OCI-LY1 (cell line): ENCODE results near the gene FGD3.

ENCODE experiments used
- H2AFZ ChIP-seq: fragments of 200-600 bp; sonication (generic), shearing (Covaris generic); 2 replicates; pipeline ENCODE4 v1.6.0; 2014; ENCODE audit warnings: antibody characterized with exemption, mild to moderate bottlenecking, low read length
- H3F3A ChIP-seq: fragments of 200-600 bp; sonication (generic), shearing (Covaris generic); 2 replicates; pipeline ENCODE4 v1.6.0; 2014; ENCODE audit warnings: mild to moderate bottlenecking, antibody characterized with exemption, low read length, moderate library complexity; ENCODE audit not compliant: insufficient read depth
- H3K27ac ChIP-seq: fragments of 200-600 bp; sonication (generic); 2 replicates; pipeline ENCODE4 v1.5.1; 2014; ENCODE audit warnings: low read length, mixed run types, mild to moderate bottlenecking, low read depth; ENCODE audit not compliant: poor library complexity, severe bottlenecking
- H3K27me3 ChIP-seq: fragments of 200-600 bp; sonication (generic); 2 replicates; pipeline ENCODE4 v1.6.0; 2014; ENCODE audit warnings: antibody characterized with exemption, mild to moderate bottlenecking, low read length, moderate library complexity; ENCODE audit not compliant: insufficient read depth
- H3K36me3 ChIP-seq: fragments of 200-600 bp; sonication (generic); 2 replicates; pipeline ENCODE4 v1.6.1; 2014; ENCODE audit warnings: mild to moderate bottlenecking, antibody characterized with exemption, low read length, moderate library complexity, mixed read lengths; ENCODE audit not compliant: insufficient read depth
- H3K4me1 ChIP-seq: fragments of 200-600 bp; sonication (generic); 2 replicates; pipeline ENCODE4 v1.5.1; 2014; ENCODE audit warnings: mild to moderate bottlenecking, low read length, moderate library complexity; ENCODE audit not compliant: insufficient read depth, severe bottlenecking
- H3K4me2 ChIP-seq: fragments of 200-600 bp; sonication (generic), shearing (Covaris generic); 2 replicates; pipeline ENCODE4 v1.6.1; 2014; ENCODE audit warnings: low read length
- H3K4me3 ChIP-seq: fragments of 200-600 bp; sonication (generic); 2 replicates; pipeline ENCODE4 v1.5.1; 2014; ENCODE audit warnings: low read length, low read depth, mild to moderate bottlenecking, mixed read lengths; ENCODE audit not compliant: poor library complexity, severe bottlenecking
- H3K79me2 ChIP-seq: fragments of 200-600 bp; shearing (Covaris generic); 2 replicates; pipeline ENCODE4 v1.6.1; 2016; ENCODE audit warnings: mixed run types, low read length, mixed read lengths; ENCODE audit not compliant: insufficient read depth
- H3K9ac ChIP-seq: fragments of 200-600 bp; sonication (generic), shearing (Covaris generic); 2 replicates; pipeline ENCODE4 v1.6.1; 2014; ENCODE audit warnings: mild to moderate bottlenecking, low read length, mixed read lengths
- H3K9me2 ChIP-seq: fragments of 200-600 bp; sonication (generic), shearing (Covaris generic); 2 replicates; pipeline ENCODE4 v1.6.1; 2014; ENCODE audit warnings: low read depth, mild to moderate bottlenecking, low read length, mixed read lengths
- H3K9me3 ChIP-seq: fragments of 200-600 bp; shearing (Covaris generic); 2 replicates; pipeline ENCODE4 v1.6.1; 2014; ENCODE audit warnings: low read length, mixed read lengths
- H4K20me1 ChIP-seq: fragments of 200-600 bp; sonication (generic), shearing (Covaris generic); 2 replicates; pipeline ENCODE4 v1.6.0; 2016; ENCODE audit warnings: mild to moderate bottlenecking, low read length; ENCODE audit not compliant: insufficient read depth
- EZH2 ChIP-seq: fragments of 200-600 bp; sonication (generic), shearing (Covaris generic); IDR thresholded peaks from 2 replicates; pipeline ENCODE4 v1.8.0; 2017; ENCODE audit warnings: borderline replicate concordance, mixed run types, mild to moderate bottlenecking, antibody characterized with exemption, low read length, moderate library complexity, mixed read lengths
- TF ChIP-seq, protein P1 (sequence below): fragments of 200-600 bp; sonication (generic), shearing (Covaris generic); IDR thresholded peaks from 2 replicates; pipeline ENCODE4 v1.5.1; 2017; ENCODE audit warnings: mild to moderate bottlenecking, antibody characterized with exemption, low read length, moderate library complexity, mixed read lengths

The FGD3 gene

GRCh38 chr9:93041108-93041802 is 93.9 kb downstream of the FGD3 start:
- Histone ChIP-seq H3K4me3 (no peak overlapping the region), H3K4me2 (no peak overlapping the region), H3K36me3 (no peaks in the 10 kb centered on the region), H4K20me1 (no peaks in the 10 kb centered on the region), H2AFZ (no peak overlapping the region), H3K27ac (no peak overlapping the region), H3K9ac (no peak overlapping the region), H3K9me3 (no peaks in the 10 kb centered on the region), H3K9me2 (no peaks in the 10 kb centered on the region), H3K79me2 (no peaks in the 10 kb centered on the region), H3F3A (no peaks in the 10 kb centered on the region), H3K4me1 (peaks cover 4% of the 10 kb centered on the region), H3K27me3 (no peaks in the 10 kb centered on the region)
- TF ChIP-seq, protein P1, sequence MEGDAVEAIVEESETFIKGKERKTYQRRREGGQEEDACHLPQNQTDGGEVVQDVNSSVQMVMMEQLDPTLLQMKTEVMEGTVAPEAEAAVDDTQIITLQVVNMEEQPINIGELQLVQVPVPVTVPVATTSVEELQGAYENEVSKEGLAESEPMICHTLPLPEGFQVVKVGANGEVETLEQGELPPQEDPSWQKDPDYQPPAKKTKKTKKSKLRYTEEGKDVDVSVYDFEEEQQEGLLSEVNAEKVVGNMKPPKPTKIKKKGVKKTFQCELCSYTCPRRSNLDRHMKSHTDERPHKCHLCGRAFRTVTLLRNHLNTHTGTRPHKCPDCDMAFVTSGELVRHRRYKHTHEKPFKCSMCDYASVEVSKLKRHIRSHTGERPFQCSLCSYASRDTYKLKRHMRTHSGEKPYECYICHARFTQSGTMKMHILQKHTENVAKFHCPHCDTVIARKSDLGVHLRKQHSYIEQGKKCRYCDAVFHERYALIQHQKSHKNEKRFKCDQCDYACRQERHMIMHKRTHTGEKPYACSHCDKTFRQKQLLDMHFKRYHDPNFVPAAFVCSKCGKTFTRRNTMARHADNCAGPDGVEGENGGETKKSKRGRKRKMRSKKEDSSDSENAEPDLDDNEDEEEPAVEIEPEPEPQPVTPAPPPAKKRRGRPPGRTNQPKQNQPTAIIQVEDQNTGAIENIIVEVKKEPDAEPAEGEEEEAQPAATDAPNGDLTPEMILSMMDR, result no peak
- TF ChIP-seq EZH2, result no peak

DNA sequence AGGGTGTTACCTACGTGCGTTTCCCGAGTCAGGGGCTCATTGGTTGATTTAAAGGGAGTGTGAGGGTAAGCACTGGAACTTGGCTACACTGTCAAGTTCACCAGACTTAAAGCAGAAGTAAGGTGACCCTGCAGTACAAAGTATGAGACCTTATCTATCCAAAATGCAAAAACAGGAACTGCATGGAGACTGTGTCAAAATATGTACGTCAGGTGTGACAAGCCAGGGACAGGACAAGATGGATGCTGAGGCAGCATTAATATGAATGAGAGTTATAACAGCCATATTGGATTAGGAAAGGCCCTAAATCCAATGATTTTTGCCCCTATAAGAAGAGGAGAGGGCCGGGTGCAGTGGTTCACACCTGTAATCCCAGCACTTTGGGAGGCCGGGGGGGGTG is 95.8 kb downstream of the FGD3 start:
- Histone ChIP-seq H3F3A (no peaks in the 10 kb centered on the region), H3K9ac (no peak overlapping the region), H3K4me2 (no peak overlapping the region), H3K27ac (peak overlapping the region; percentile 10), H3K36me3 (no peaks in the 10 kb centered on the region), H3K4me3 (no peak overlapping the region), H3K4me1 (peaks cover under 1% of the 10 kb centered on the region), H3K27me3 (no peaks in the 10 kb centered on the region), H3K79me2 (no peaks in the 10 kb centered on the region), H3K9me2 (no peaks in the 10 kb centered on the region), H2AFZ (no peak overlapping the region), H3K9me3 (no peaks in the 10 kb centered on the region), H4K20me1 (no peaks in the 10 kb centered on the region)
- TF ChIP-seq EZH2, result no peak
- TF ChIP-seq, protein P1, result no peak

DNA sequence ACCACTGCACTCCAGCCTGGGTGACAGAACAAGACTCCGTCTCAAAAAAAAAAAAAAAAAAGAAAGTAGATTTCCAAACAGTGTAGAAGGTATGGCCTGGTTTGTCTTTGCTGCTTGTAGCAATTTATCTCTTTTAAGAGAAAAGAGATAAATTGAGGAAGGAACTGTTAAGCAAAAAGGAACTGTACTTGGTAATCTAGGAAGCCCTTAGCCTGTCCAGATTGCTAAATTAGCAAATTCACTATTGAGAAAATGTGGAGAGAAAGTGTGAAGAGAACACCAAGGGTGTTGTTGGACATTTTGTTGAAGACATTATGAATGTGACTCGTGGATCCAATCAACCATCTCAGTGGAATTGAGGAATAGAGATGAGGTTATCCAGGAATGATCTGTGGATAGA is 98.2 kb downstream of the FGD3 start:
- TF ChIP-seq, protein P1, result no peak
- TF ChIP-seq EZH2, result no peak

More for the DNA sequence above, 98.2 kb downstream of the FGD3 start:
- H3K9me3 ChIP-seq, result no peaks in the 10 kb centered on the region
- no peaks in the 10 kb centered on the region for H3K4me1 ChIP-seq
- H3K27ac ChIP-seq, result no peak overlapping the region
- H3K79me2 ChIP-seq, result no peaks in the 10 kb centered on the region
- H2AFZ ChIP-seq, result no peak overlapping the region
- H3K4me2 ChIP-seq, result no peak overlapping the region
- H3K27me3 ChIP-seq, result no peaks in the 10 kb centered on the region
- no peaks in the 10 kb centered on the region for H3K36me3 ChIP-seq
- H3K4me3 ChIP-seq, result no peak overlapping the region
- no peaks in the 10 kb centered on the region for H4K20me1 ChIP-seq
- no peaks in the 10 kb centered on the region for H3F3A ChIP-seq
- no peaks in the 10 kb centered on the region for H3K9me2 ChIP-seq
- no peak overlapping the region for H3K9ac ChIP-seq
